Hepatocyte (in vitro differentiated cells): ENCODE measurements around the gene MS4A7.

Experiments used
- EZH2 ChIP-seq: fragments of 200-600 bp; sonication (generic); IDR thresholded peaks from 2 replicates; pipeline ENCODE4 v1.6.1; 2016; ENCODE audit warnings: antibody characterized with exemption, mild to moderate bottlenecking, borderline replicate concordance
- EZH2phosphoT487 ChIP-seq: fragments of 200-600 bp; sonication (generic); IDR thresholded peaks from one replicate; pipeline ENCODE4 v1.6.1; 2018; ENCODE audit warnings: antibody characterized with exemption, mild to moderate bottlenecking, low read depth, moderate library complexity; ENCODE audit not compliant: unreplicated experiment, severe bottlenecking
- TF ChIP-seq, protein P1 (sequence below): fragments of 200-600 bp; sonication (generic); IDR thresholded peaks from 2 replicates; pipeline ENCODE4 v1.5.1; 2016; ENCODE audit warnings: antibody characterized with exemption, mild to moderate bottlenecking; ENCODE audit not compliant: poor library complexity

DNA sequence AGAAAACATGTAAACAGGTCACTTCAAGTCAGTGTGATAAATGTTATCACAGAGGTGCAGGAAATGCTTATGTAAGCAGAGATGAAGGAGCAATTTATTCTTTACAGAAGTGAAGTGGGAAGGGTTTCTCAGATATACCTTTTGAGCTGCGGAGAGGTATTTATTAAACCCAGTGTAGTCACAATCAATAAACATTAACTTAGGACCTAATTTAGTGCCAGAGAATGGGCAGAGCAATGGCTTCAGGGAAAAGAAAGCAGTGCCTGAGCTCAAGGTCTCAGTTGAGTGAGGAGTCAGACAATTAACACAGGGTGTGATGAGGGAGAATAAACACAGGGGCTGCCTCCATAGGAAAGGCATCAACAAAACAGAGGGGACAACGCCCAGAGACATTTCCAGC is 52.9 kb downstream of the MS4A7 start:
- TF ChIP-seq EZH2phosphoT487 (no peak), EZH2 (no peak)
- TF ChIP-seq, protein P1, sequence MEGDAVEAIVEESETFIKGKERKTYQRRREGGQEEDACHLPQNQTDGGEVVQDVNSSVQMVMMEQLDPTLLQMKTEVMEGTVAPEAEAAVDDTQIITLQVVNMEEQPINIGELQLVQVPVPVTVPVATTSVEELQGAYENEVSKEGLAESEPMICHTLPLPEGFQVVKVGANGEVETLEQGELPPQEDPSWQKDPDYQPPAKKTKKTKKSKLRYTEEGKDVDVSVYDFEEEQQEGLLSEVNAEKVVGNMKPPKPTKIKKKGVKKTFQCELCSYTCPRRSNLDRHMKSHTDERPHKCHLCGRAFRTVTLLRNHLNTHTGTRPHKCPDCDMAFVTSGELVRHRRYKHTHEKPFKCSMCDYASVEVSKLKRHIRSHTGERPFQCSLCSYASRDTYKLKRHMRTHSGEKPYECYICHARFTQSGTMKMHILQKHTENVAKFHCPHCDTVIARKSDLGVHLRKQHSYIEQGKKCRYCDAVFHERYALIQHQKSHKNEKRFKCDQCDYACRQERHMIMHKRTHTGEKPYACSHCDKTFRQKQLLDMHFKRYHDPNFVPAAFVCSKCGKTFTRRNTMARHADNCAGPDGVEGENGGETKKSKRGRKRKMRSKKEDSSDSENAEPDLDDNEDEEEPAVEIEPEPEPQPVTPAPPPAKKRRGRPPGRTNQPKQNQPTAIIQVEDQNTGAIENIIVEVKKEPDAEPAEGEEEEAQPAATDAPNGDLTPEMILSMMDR: no peak
